ENCODE results near the gene CAPN13. TPM values are rescaled to one million over a fixed set of nuclear protein-coding genes. Genes with fewer than 3 reads are reported as not detected.

CAPN13 gene
- total RNA-seq, 4 donors from 2014 or later, result 38.0 to 396 (median 330) TPM

GRCh38 chr2:30803281-30803680 is 4.0 kb downstream of the CAPN13 start:
- DNase-seq, result no peak
- no peaks in the 10 kb centered on the region for H3K27me3 ChIP-seq
- no peak overlapping the region for H3K4me3 ChIP-seq
- H3K36me3 ChIP-seq, result no peaks in the 10 kb centered on the region
- no peaks in the 10 kb centered on the region for H3K9me3 ChIP-seq
- no peak for TF ChIP-seq POLR2A (IDR thresholded peaks at IDR 0.05)
- TF ChIP-seq CTCF (IDR thresholded peaks at IDR 0.05), result no peak
- no peak overlapping the region for H3K27ac ChIP-seq
- H3K4me1 ChIP-seq, result peaks cover 0 to 19% (median 0%) of the 10 kb centered on the region in 4 donors

- TF ChIP-seq CTCF (IDR thresholded peaks at IDR 0.05), result no peak
- TF ChIP-seq POLR2A (IDR thresholded peaks at IDR 0.05), result no peak
- Histone ChIP-seq H3K27ac (no peak overlapping the region), H3K36me3 (no peaks in the 10 kb centered on the region), H3K4me1 (peaks cover 0 to 15% (median 0%) of the 10 kb centered on the region in 4 donors), H3K4me3 (no peak overlapping the region), H3K9me3 (no peaks in the 10 kb centered on the region), H3K27me3 (no peaks in the 10 kb centered on the region)
- no peak for DNase-seq
Measured at GRCh38 chr2:30802611-30803010, 4.6 kb downstream of the CAPN13 start.

- peaks cover 0 to 13% (median 0%) of the 10 kb centered on the region in 4 donors for H3K4me1 ChIP-seq
- TF ChIP-seq POLR2A (IDR thresholded peaks at IDR 0.05) (no peak), CTCF (IDR thresholded peaks at IDR 0.05) (no peak)
Measured at GRCh38 chr2:30801821-30802455, 5.3 kb downstream of the CAPN13 start.

DNA sequence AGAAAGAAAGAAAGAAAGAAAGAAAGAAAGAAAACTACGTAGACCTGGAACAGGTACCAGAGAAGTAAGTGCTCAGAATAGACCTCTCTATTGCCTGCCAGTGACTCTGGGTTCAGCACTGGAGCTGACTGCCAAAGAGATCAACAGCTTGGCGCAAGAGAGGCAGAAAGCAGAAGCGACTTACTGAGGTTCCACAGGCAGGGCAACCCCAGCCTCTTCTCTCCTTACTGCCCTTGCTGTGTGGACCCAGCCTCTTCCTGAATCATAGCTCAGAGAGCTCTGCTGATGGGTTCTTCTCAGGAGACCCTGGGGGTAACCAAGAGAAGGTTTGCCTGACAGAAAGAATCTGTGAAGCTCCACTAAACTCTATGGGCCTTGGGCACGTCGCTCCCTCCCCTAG is 7.1 kb downstream of the CAPN13 start:
- H3K4me3 ChIP-seq, result no peak overlapping the region
- peaks cover 0 to 13% (median 0%) of the 10 kb centered on the region in 4 donors for H3K4me1 ChIP-seq
- no peak for TF ChIP-seq POLR2A (IDR thresholded peaks at IDR 0.05)
- no peak for TF ChIP-seq CTCF (IDR thresholded peaks at IDR 0.05)
- no peak for DNase-seq
- no peaks in the 10 kb centered on the region for H3K36me3 ChIP-seq
- no peaks in the 10 kb centered on the region for H3K27me3 ChIP-seq
- H3K9me3 ChIP-seq, result no peaks in the 10 kb centered on the region
- H3K27ac ChIP-seq, result no peak overlapping the region

More at GRCh38 chr2:30801821-30802455, 5.3 kb downstream of the CAPN13 start:
- Histone ChIP-seq H3K27me3 (no peaks in the 10 kb centered on the region), H3K9me3 (no peaks in the 10 kb centered on the region), H3K27ac (no peak overlapping the region), H3K36me3 (no peaks in the 10 kb centered on the region), H3K4me3 (no peak overlapping the region)
- no peak for DNase-seq

DNA sequence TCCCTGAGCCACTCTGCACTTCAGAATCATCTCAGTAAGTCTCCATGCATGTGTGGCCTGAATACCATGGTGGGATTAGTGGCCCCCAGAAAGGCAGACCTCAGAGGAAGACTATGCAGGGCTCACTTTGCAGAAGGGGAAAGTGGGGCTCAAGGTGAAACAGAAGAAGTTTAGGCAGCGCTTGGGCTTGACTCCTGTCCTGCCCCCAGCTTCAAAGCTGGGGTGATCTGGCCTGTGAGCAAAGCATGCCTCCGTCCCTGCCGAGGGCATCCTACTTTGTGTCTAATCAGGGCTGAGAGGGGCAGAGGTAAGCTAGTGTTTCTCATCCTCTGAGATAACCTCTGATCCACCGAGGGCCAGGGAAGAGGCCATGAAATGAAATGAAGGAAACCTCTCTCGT is 7.9 kb downstream of the CAPN13 start:
- no peak for TF ChIP-seq CTCF (IDR thresholded peaks at IDR 0.05)
- TF ChIP-seq POLR2A (IDR thresholded peaks at IDR 0.05), result no peak
- no peak overlapping the region for H3K4me3 ChIP-seq
- H3K9me3 ChIP-seq, result no peaks in the 10 kb centered on the region
- H3K4me1 ChIP-seq, result peaks cover 0 to 13% (median 0%) of the 10 kb centered on the region in 4 donors
- H3K36me3 ChIP-seq, result no peaks in the 10 kb centered on the region
- DNase-seq, result no peak
- no peaks in the 10 kb centered on the region for H3K27me3 ChIP-seq
- no peak overlapping the region for H3K27ac ChIP-seq

Measured in Peyer's patch (tissue), 4 donors.